HEK293 (cell line): ENCODE measurements around the gene SYNPO.

Source experiments
- CTCF ChIA-PET: fragments of 350-600 bp; formaldehyde crosslinking; extraction: SDS; loops from one replicate; lab custom pipeline; 2021; ENCODE audit warnings: antibody characterized with exemption; lab: Yijun Ruan, JAX
- POLR2A ChIA-PET: fragments of 300-600 bp; formaldehyde crosslinking; extraction: SDS; loops from one replicate; lab custom pipeline; 2020; ENCODE audit warnings: antibody characterized with exemption, inconsistent platforms; lab: Yijun Ruan, JAX
- H3K27ac ChIP-seq: fragments of 200-500 bp; sonication (Bioruptor generic); 2 replicates; pipeline ENCODE4 v1.5.1; 2014; ENCODE audit warnings: low read depth, low read length, control low read depth, inconsistent platforms; ENCODE audit errors: extremely low read depth
- H3K36me3 ChIP-seq, 2 experiments: fragments of 200-500 bp in 1 of 2; sonication (Bioruptor generic) in 1 of 2; 1 replicate in 1 of 2; 2 replicates in 1 of 2; pipeline ENCODE4 v1.5.1; 2014 to 2017; ENCODE audit warnings: inconsistent platforms in 2 of 2, low read length in 2 of 2; ENCODE audit not compliant: control insufficient read depth in 2 of 2, insufficient read depth in 1 of 2
- H3K4me1 ChIP-seq: fragments of 200-500 bp; sonication (Bioruptor generic); 2 replicates; pipeline ENCODE4 v1.5.1; 2014; ENCODE audit warnings: mild to moderate bottlenecking, low read length, inconsistent platforms; ENCODE audit not compliant: control insufficient read depth, insufficient read depth
- H3K4me3 ChIP-seq: 2 replicates; pipeline ENCODE4 v1.5.1; 2011; ENCODE audit warnings: low read depth, mild to moderate bottlenecking, control low read depth, low read length, moderate library complexity
- H3K9me3 ChIP-seq: fragments of 200-500 bp; sonication (Bioruptor generic); 2 replicates; pipeline ENCODE4 v1.5.1; 2014; ENCODE audit warnings: low read depth, low read length, inconsistent platforms; ENCODE audit not compliant: control insufficient read depth, insufficient read depth
- EGR2 ChIP-seq: fragments of 450-650 bp; formaldehyde crosslinking; IDR thresholded peaks from 2 replicates; pipeline ENCODE4 v1.5.1; 2016; ENCODE audit warnings: low read depth, missing biosample characterization, missing genetic modification characterization
- HOXD13 ChIP-seq: sonication (generic); formaldehyde crosslinking; IDR thresholded peaks from 2 replicates; pipeline ENCODE4 v1.8.0; 2022; ENCODE audit warnings: missing genetic modification reagents, borderline replicate concordance
- IKZF3 ChIP-seq: fragments of 450-650 bp; IDR thresholded peaks from 2 replicates; pipeline ENCODE4 v1.5.0; 2018; ENCODE audit warnings: missing biosample characterization, mild to moderate bottlenecking, missing genetic modification characterization, moderate library complexity
- KLF7 ChIP-seq: fragments of 450-650 bp; formaldehyde crosslinking; IDR thresholded peaks from 2 replicates; pipeline ENCODE4 v1.5.1; 2016; ENCODE audit warnings: missing biosample characterization, missing genetic modification characterization, borderline replicate concordance
- PRDM4 ChIP-seq: fragments of 450-650 bp; formaldehyde crosslinking; IDR thresholded peaks from 2 replicates; pipeline ENCODE4 v1.5.1; 2017; ENCODE audit warnings: missing biosample characterization, missing genetic modification characterization
- PRDM6 ChIP-seq: fragments of 450-650 bp; formaldehyde crosslinking; IDR thresholded peaks from 2 replicates; pipeline ENCODE4 v1.5.1; 2017; ENCODE audit warnings: missing biosample characterization, missing genetic modification characterization
- REPIN1 ChIP-seq: fragments of 450-650 bp; formaldehyde crosslinking; IDR thresholded peaks from 2 replicates; pipeline ENCODE4 v1.5.1; 2017; ENCODE audit warnings: missing biosample characterization, missing genetic modification characterization, low read depth
- SP3 ChIP-seq: fragments of 450-650 bp; formaldehyde crosslinking; IDR thresholded peaks from 2 replicates; pipeline ENCODE4 v1.5.1; 2016; ENCODE audit warnings: missing biosample characterization, missing genetic modification characterization
- ZBTB1 ChIP-seq: fragments of 450-650 bp; formaldehyde crosslinking; IDR thresholded peaks from 2 replicates; pipeline ENCODE4 v1.5.1; 2016; ENCODE audit warnings: missing biosample characterization, missing genetic modification characterization
- ZBTB8A ChIP-seq: fragments of 450-650 bp; formaldehyde crosslinking; IDR thresholded peaks from 2 replicates; pipeline ENCODE4 v1.5.1; 2016; ENCODE audit warnings: missing biosample characterization, missing genetic modification characterization
- ZFHX2 ChIP-seq: fragments of 450-650 bp; formaldehyde crosslinking; conservative IDR thresholded peaks from 2 replicates; pipeline ENCODE4 v1.5.1; 2016; ENCODE audit warnings: missing biosample characterization, missing genetic modification characterization
- ZFP37 ChIP-seq: fragments of 450-650 bp; formaldehyde crosslinking; IDR thresholded peaks from 2 replicates; pipeline ENCODE4 v1.5.1; 2016; ENCODE audit warnings: missing biosample characterization, missing genetic modification characterization
- ZNF157 ChIP-seq: fragments of 450-650 bp; formaldehyde crosslinking; IDR thresholded peaks from 2 replicates; pipeline ENCODE4 v1.5.1; 2016; ENCODE audit warnings: missing biosample characterization, missing genetic modification characterization
- ZNF266 ChIP-seq: fragments of 450-650 bp; formaldehyde crosslinking; IDR thresholded peaks from 2 replicates; pipeline ENCODE4 v1.5.1; 2016; ENCODE audit warnings: missing biosample characterization, missing genetic modification characterization, low read depth
- ZNF274 ChIP-seq, 2 experiments: fragments of 200-500 bp in 1 of 2; fragments of 450-650 bp in 1 of 2; sonication (Bioruptor generic) in 1 of 2; formaldehyde crosslinking in 1 of 2; IDR thresholded peaks; 2 replicates each; pipeline versions ENCODE4 v1.5.1 to v1.6.1; 2014 to 2016; ENCODE audit warnings: borderline replicate concordance in 1 of 2, inconsistent platforms in 1 of 2, low read length in 1 of 2, missing biosample characterization in 1 of 2, missing genetic modification characterization in 1 of 2
- ZNF292 ChIP-seq: fragments of 450-650 bp; formaldehyde crosslinking; IDR thresholded peaks from 2 replicates; pipeline ENCODE4 v1.5.1; 2016; ENCODE audit warnings: low read depth, missing biosample characterization, missing genetic modification characterization, borderline replicate concordance
- ZNF341 ChIP-seq: fragments of 450-650 bp; formaldehyde crosslinking; IDR thresholded peaks from 2 replicates; pipeline ENCODE4; 2016; ENCODE audit warnings: low read depth, missing biosample characterization, missing genetic modification characterization
- ZNF366 ChIP-seq: fragments of 450-650 bp; formaldehyde crosslinking; conservative IDR thresholded peaks from 2 replicates; pipeline ENCODE4 v1.5.1; 2016; ENCODE audit warnings: missing biosample characterization, missing genetic modification characterization
- ZNF404 ChIP-seq: fragments of 450-650 bp; formaldehyde crosslinking; IDR thresholded peaks from 2 replicates; pipeline ENCODE4 v1.5.1; 2017; ENCODE audit warnings: missing biosample characterization, missing genetic modification characterization
- ZNF510 ChIP-seq: fragments of 450-650 bp; formaldehyde crosslinking; IDR thresholded peaks from 2 replicates; pipeline ENCODE4 v1.5.1; 2018; ENCODE audit warnings: mild to moderate bottlenecking, missing genetic modification characterization, missing biosample characterization; ENCODE audit not compliant: insufficient replicate concordance
- ZNF560 ChIP-seq: fragments of 450-650 bp; formaldehyde crosslinking; IDR thresholded peaks from 2 replicates; pipeline ENCODE4 v1.5.1; 2017; ENCODE audit warnings: missing biosample characterization, missing genetic modification characterization, borderline replicate concordance
- ZNF571 ChIP-seq: fragments of 450-650 bp; formaldehyde crosslinking; IDR thresholded peaks from 2 replicates; pipeline ENCODE4 v1.5.0; 2017; ENCODE audit warnings: missing biosample characterization, missing genetic modification characterization
- ZNF670 ChIP-seq: fragments of 450-650 bp; formaldehyde crosslinking; IDR thresholded peaks from 2 replicates; pipeline ENCODE4 v1.5.1; 2016; ENCODE audit warnings: missing biosample characterization, missing genetic modification characterization, low read depth
- ZNF677 ChIP-seq: fragments of 450-650 bp; IDR thresholded peaks from 2 replicates; pipeline ENCODE4 v1.5.0; 2018; ENCODE audit warnings: missing biosample characterization, mild to moderate bottlenecking, missing genetic modification characterization, moderate library complexity
- ZNF837 ChIP-seq: fragments of 450-650 bp; formaldehyde crosslinking; IDR thresholded peaks from 2 replicates; pipeline ENCODE4 v1.5.1; 2016; ENCODE audit warnings: missing biosample characterization, missing genetic modification characterization
- TF ChIP-seq, protein P1 (sequence below): fragments of 450-650 bp; formaldehyde crosslinking; IDR thresholded peaks from 2 replicates; pipeline ENCODE4 v1.5.1; 2016; ENCODE audit warnings: missing biosample characterization, missing genetic modification characterization

The SYNPO gene

DNA sequence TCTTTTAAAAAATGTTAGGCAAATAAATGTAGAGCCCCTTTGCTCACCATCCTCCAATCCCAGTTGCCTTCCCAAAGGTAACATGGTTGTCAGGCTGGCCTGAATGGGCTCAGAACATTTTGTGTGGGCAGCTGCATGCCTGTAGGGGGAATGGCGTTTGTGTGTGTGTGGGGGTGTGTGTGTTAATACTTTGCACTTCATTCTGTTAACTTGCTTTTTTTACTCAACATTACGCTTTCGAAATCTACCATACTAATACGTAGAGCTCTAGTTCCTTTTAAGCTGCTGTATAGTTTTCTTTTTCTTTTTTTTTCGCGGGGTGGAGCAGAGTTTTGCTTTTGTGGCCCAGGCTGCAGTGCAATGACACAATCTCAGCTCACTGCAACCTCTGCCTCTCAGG lies 34.6 kb downstream of the SYNPO start:
- POLR2A ChIA-PET: interaction anchor here (1.0 kb wide), 1 partner anchor 26 kb away, joined by 3 read pairs; the partner anchor contains the start of gene RBM22
- TF ChIP-seq ZFHX2 (tag by site-specific recombination) (peak; percentile 68), ZNF571 (tag by site-specific recombination) (no peak), ZNF404 (tag by site-specific recombination) (no peak), ZFP37 (tag by site-specific recombination) (no peak), ZNF292 (tag by site-specific recombination) (no peak), ZBTB1 (tag by site-specific recombination) (no peak), KLF7 (tag by site-specific recombination) (no peak), PRDM6 (tag by site-specific recombination) (no peak), EGR2 (tag by site-specific recombination) (peak; percentile 68)
- TF ChIP-seq, protein P1, sequence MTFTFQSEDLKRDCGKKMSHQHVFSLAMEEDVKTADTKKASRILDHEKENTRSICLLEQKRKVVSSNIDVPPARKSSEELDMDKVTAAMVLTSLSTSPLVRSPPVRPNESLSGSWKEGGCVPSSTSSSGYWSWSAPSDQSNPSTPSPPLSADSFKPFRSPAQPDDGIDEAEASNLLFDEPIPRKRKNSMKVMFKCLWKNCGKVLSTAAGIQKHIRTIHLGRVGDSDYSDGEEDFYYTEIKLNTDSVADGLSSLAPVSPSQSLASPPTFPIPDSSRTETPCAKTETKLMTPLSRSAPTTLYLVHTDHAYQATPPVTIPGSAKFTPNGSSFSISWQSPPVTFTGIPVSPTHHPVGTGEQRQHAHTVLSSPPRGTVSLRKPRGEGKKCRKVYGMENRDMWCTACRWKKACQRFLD (tag by site-specific recombination): no peak
- no peaks in the 10 kb centered on the region for H3K9me3 ChIP-seq
- CTCF ChIA-PET: interaction anchor here (0.9 to 1.4 kb wide), 3 partner anchors 48 to 217 kb away, joined by 3 to 6 read pairs (median 3); no protein-coding TSS in a partner anchor
- no peaks in the 10 kb centered on the region; a peak in 1 of 3 replicates for H3K36me3 ChIP-seq
- no peaks in the 10 kb centered on the region; the same call in 1 of the 2 replicates for H3K4me1 ChIP-seq
- no peak overlapping the region for H3K27ac ChIP-seq
- H3K4me3 ChIP-seq: no peak overlapping the region

- Histone ChIP-seq H3K9me3 (no peaks in the 10 kb centered on the region), H3K4me3 (no peak overlapping the region), H3K27ac (no peak overlapping the region), H3K36me3 (no peaks in the 10 kb centered on the region; a peak in 1 of 3 replicates)
- CTCF ChIA-PET: interaction anchor here (1.4 kb wide), 1 partner anchor 219 kb away, joined by 6 read pairs; no protein-coding TSS in a partner anchor
- POLR2A ChIA-PET: no interaction called here
- TF ChIP-seq SP3 (no peak), ZNF677 (no peak), ZNF274 (IDR thresholded peaks at IDR 0.05; ENCODE audit: low read length) (no peak), ZNF274 (tag by site-specific recombination; IDR thresholded peaks at IDR 0.05; ENCODE audit: borderline replicate concordance) (no peak)
- TF ChIP-seq, all 188 proteins: peak for 0
- no peaks in the 10 kb centered on the region for H3K4me1 ChIP-seq
These were observed 36.1 kb downstream of the SYNPO start for GRCh38 chr5:150676578-150676977.

DNA sequence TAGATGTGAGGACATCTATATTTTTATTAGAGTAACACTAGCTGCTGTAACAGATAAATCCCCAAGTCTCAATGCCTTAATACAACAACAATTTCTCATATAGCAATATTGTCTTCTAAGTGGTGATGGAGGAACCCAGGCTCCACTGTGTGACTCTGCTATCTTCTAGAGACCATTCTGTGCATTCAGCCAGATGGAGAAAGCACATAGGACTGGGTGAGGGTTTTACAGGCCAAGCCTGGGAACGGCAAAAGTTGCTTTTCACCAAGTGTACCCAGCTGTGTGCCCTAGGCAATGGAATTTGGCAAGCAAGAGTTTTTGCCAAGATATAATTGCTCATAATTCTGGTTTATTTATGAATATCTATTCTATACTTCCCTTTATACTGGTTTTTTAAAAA lies 48.7 kb downstream of the SYNPO start:
- no peak for TF ChIP-seq ZBTB1 (tag by site-specific recombination)
- TF ChIP-seq ZNF670: no peak
- TF ChIP-seq ZNF266: no peak
- TF ChIP-seq PRDM4 (tag by site-specific recombination): no peak
- no peak for TF ChIP-seq ZNF341 (tag by site-specific recombination)
- TF ChIP-seq HOXD13 (CRISPR knock-in tag): no peak
- TF ChIP-seq ZNF157 (tag by site-specific recombination): no peak
- TF ChIP-seq ZNF837 (tag by site-specific recombination): no peak
- TF ChIP-seq REPIN1 (tag by site-specific recombination): no peak
- no peak for TF ChIP-seq IKZF3 (tag by site-specific recombination)
- no peak for TF ChIP-seq ZNF366
- no peak for TF ChIP-seq SP3
- TF ChIP-seq ZBTB8A (tag by site-specific recombination): no peak
- no peak for TF ChIP-seq ZNF560 (tag by site-specific recombination)
- TF ChIP-seq ZNF510 (tag by site-specific recombination): no peak
- no peaks in the 10 kb centered on the region for H3K9me3 ChIP-seq
- CTCF ChIA-PET: no interaction called here
- no peak overlapping the region for H3K4me3 ChIP-seq
- H3K4me1 ChIP-seq: peaks cover 3% of the 10 kb centered on the region
- no peak overlapping the region for H3K27ac ChIP-seq
- H3K36me3 ChIP-seq: peaks cover 35 to 51% of the 10 kb centered on the region in 2 experiments
- POLR2A ChIA-PET: interaction anchor here (1.0 kb wide), 1 partner anchor 12 kb away, joined by 4 read pairs; the partner anchor contains the start of gene RBM22
